SK-N-SH treated with all-trans-retinoic acid at 6 μM for 48 hours (cell line): ENCODE data around the gene PAQR5.
"Not testable (repeated sequence)": the region's sequence is repeated elsewhere in the genome, so short reads cannot be mapped to it uniquely, and the experiment has no call there.

Experiments
- ARNTL ChIP-seq: fragments of 450-650 bp; formaldehyde crosslinking; IDR thresholded peaks from 2 replicates; pipeline ENCODE4 v1.5.0; 2020; ENCODE audit warnings: low read depth, mild to moderate bottlenecking, moderate library complexity, borderline replicate concordance
- BACH2 ChIP-seq: fragments of 250-450 bp; sonication (Bioruptor Pico); IDR thresholded peaks from 2 replicates; pipeline ENCODE4 v1.9.0; 2021; ENCODE audit warnings: mild to moderate bottlenecking, borderline replicate concordance
- CREB5 ChIP-seq: fragments of 250-450 bp; sonication (Bioruptor Pico); IDR thresholded peaks from 2 replicates; pipeline ENCODE4 v1.5.1; 2020; ENCODE audit warnings: low read depth, mild to moderate bottlenecking, moderate library complexity
- ESRRG ChIP-seq: fragments of 250-450 bp; sonication (Bioruptor Pico); IDR thresholded peaks from 2 replicates; pipeline ENCODE4 v1.6.1; 2021; ENCODE audit warnings: mild to moderate bottlenecking
- GLIS3 ChIP-seq: fragments of 250-450 bp; sonication (Bioruptor Pico); IDR thresholded peaks from 2 replicates; pipeline ENCODE4 v1.5.0; 2020; ENCODE audit warnings: mild to moderate bottlenecking, moderate library complexity
- PATZ1 ChIP-seq: fragments of 250-450 bp; sonication (Bioruptor Pico); IDR thresholded peaks from 2 replicates; pipeline ENCODE4 v1.8.0; 2020; ENCODE audit warnings: mild to moderate bottlenecking, moderate library complexity, borderline replicate concordance
- RARB ChIP-seq: fragments of 250-450 bp; sonication (Bioruptor Pico); IDR thresholded peaks from 2 replicates; pipeline ENCODE4 v1.8.0; 2021; ENCODE audit warnings: mild to moderate bottlenecking, moderate library complexity
- SNAI2 ChIP-seq: fragments of 250-450 bp; sonication (Bioruptor Pico); IDR thresholded peaks from 2 replicates; pipeline ENCODE4 v1.5.0; 2020; ENCODE audit warnings: mild to moderate bottlenecking, moderate library complexity
- TOX ChIP-seq: fragments of 250-450 bp; sonication (Bioruptor Pico); IDR thresholded peaks from 2 replicates; pipeline ENCODE4 v1.8.0; 2021; ENCODE audit warnings: mild to moderate bottlenecking, moderate library complexity, borderline replicate concordance
- ZFP3 ChIP-seq: fragments of 250-450 bp; sonication (Bioruptor Pico); IDR thresholded peaks from 2 replicates; pipeline ENCODE4 v1.5.0; 2020; ENCODE audit warnings: mild to moderate bottlenecking, moderate library complexity
- ZFP30 ChIP-seq: fragments of 450-650 bp; formaldehyde crosslinking; IDR thresholded peaks from 2 replicates; pipeline ENCODE4 v1.5.0; 2022; ENCODE audit warnings: mild to moderate bottlenecking, moderate library complexity
- ZNF565 ChIP-seq: fragments of 450-650 bp; formaldehyde crosslinking; conservative IDR thresholded peaks from 2 replicates; pipeline ENCODE4 v1.5.0; 2020; ENCODE audit warnings: low read depth, mild to moderate bottlenecking, moderate library complexity
- ZNF70 ChIP-seq: fragments of 450-650 bp; formaldehyde crosslinking; IDR thresholded peaks from 2 replicates; pipeline ENCODE4 v1.5.0; 2020; ENCODE audit warnings: mild to moderate bottlenecking, moderate library complexity
- ZNF8 ChIP-seq: fragments of 450-650 bp; formaldehyde crosslinking; IDR thresholded peaks from 2 replicates; pipeline ENCODE4 v1.5.0; 2020; ENCODE audit warnings: mild to moderate bottlenecking, moderate library complexity

GRCh38 chr15:69301101-69301500 lies 2.4 kb downstream of the PAQR5 start:
- TF ChIP-seq ZFP30 (CRISPR knock-in tag); CREB5 (CRISPR knock-in tag); PATZ1 (CRISPR knock-in tag); ZNF8 (CRISPR knock-in tag); RARB; SNAI2; GLIS3 (CRISPR knock-in tag); ESRRG (CRISPR knock-in tag); ZFP3; ZNF565 (CRISPR knock-in tag); BACH2 (CRISPR knock-in tag); ARNTL (CRISPR knock-in tag); TOX; ZNF70: not testable (repeated sequence)
